ENCODE data around the gene LAMB2.

DNA sequence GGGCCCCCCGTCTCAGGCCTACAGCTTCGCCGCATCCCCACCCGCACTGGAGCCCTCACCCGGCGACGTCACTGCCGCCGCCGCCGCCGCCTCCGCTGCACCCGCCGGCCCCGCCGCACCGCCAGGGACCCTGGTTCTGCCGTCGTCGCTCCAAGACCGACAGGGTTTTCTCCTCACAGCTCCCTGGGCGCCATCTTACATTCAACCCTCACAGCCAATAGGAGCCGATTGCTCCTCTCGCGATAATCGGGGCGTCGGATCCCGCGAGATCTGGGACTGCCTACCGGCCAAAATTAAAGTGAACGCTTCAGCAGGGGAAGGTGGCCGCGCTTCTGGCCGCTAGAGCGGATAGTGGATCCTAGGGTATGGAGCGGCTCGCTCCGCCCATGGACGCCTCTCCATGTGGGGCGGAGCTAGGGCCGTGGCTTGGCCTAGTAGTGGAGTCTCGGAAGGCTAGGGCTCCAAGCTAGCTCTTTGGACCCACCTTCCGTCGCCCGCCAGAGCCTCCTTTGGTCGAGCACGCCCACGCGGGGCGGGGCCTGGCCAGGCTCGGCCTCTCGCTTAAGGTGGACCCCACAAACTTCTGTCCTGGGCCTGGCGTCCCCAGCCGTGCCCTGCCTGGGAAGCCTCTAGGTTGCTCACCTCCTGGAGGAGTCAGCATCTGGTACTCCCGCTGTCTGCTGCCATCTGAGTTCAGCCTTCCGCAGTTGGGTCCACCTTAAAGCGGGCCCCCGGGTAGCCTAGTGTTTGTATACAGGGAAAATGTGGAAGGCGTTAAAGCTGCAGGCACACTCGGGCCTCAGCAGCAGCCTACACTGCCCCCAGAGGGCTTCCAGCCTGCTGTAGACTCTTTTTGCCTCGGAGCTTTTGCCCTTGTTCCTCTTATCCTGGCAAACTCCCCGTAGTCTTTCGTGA lies 38.7 kb downstream of the LAMB2 start, which contains the start of gene QRICH1:
- TF ChIP-seq POLR2A (IDR thresholded peaks at IDR 0.05; ENCODE audit: low read depth, low read length) (peak; percentile 85), POLR2AphosphoS5 (IDR thresholded peaks at IDR 0.05; ENCODE audit: low read depth, low read length) (peak; percentile 80), TAF1 (IDR thresholded peaks at IDR 0.05; ENCODE audit: borderline replicate concordance, low read depth, low read length) (peak; percentile 92; the same call in 1 of the 2 replicates)
